GM19023 (cell line): ENCODE data around the gene NAT14.

Experiments used
- ATAC-seq: cut with Tn5 transposase; IDR thresholded peaks from one replicate; pipeline ENCODE4 v1.9.1; 2021; ENCODE audit warnings: mild to moderate bottlenecking, moderate library complexity; ENCODE audit not compliant: unreplicated experiment

The NAT14 gene

DNA sequence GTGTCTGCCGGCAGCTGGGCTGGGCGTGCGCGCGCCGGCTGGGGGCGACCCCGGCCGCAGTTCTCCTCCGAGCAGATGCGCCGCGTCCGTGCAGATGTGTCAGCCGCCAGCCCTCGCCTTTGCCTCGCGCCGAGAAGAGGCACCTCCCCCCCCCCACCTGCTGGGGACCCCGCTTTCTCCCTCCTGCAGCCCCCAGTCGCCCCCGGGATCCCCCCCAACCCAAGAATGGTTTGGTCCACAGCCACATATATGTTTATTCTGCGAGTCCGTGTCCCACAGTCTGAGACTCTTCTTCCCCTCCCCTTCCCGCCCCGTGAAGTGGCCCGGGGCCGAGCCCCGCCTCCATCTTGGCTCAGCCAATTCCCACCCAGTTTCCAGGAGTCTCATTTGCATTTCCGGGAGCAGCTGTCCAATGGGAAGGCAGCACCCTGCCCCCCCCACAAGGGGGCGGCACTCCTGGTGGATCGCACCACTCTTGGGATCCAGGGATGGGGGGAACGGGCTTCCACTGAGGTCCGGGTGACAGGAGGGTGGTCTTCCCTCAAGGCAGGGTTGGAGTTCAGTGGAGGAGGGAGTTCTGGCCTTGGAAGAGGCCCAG, 32.1 kb upstream of the NAT14 start:
- ATAC-seq: no peak

DNA sequence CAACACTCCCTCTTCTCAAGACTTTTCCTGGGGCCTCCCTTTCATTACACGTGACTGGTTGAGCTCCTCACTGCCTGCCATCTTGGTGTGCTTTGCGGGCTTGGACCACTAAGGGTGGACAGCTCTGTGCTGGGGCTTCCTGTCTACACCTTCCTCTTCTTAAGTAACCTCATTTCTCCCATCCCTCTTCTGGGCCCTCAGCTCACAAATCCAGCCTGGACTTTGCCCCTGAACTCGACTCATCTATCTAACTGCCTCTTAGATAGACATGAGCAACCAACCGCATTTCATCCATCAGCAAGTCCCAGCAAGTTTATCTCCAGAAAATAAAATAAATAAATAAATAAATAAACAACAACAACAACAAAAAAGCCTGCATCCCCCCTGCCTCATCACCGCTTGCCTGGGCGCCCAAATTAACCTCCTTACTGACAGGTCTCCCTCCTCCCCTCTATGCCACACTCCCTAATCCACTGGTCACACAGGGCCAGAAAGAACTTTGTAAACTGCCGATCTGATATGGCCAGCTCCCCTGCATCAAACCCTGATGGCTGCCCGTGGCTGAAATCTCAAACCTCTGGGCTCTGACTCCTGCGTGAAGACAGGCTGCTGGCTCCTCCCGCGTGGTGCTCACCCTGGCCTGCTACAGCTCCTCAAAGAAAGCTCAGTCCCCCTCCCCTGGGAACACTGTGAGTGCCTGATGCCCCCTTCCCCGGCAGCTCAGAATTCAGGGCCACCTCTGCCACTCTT, 31.3 kb upstream of the NAT14 start:
- ATAC-seq: no peak

DNA sequence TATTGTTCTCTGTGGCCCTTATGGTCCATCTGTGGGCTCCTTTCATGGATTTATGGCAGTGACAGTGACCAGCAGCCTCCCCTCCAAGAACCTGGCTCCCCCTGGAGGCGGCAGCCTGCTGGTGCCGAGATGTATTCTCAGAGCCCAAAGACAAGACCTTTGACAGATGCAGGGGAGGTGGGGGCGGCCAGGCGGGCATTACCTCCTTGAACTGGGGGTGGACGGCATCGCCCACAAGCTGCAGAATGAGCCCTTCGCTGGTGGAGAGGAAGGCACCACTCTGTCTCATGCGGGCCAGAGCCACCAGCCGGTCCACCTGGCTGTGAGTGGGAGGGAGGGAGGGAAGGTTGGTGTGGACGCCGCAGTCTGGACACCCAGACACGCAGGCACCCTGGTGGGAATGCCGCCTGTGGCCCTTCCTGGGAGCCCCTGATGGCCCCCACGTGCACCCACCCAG, 30.2 kb upstream of the NAT14 start:
- no peak for ATAC-seq

DNA sequence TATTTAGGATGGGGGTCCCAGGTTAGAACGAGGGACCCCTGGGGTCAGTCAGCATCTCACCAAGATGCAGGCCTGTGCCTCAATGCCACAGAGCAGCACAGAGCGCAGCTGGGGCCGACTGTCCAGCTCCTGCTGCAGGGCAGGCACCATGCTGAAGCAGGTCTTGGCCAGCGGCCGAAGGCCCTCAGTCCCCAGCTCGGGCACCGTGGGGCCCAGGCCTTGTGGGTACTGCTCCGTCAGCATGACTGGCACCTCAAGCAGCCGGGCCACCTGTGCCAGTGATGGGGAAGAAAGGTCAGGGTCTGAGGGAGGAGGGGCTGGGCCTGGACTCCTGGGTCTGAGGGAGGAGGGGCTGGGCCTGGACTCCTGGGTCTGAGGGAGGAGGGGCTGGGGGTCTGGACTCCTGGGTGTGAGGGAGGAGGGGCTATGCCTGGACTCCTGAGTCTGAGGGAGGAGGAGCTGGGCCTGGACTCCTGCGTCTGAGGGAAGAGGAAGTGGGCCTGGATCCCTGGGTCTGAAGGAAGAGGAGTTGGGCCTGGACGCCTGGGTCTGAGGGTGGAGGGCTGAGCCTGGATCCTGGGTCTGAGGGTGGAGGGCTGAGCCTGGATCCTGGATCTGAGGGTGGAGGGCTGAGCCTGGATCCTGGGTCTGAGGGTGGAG, 29.3 kb upstream of the NAT14 start:
- no peak for ATAC-seq

DNA sequence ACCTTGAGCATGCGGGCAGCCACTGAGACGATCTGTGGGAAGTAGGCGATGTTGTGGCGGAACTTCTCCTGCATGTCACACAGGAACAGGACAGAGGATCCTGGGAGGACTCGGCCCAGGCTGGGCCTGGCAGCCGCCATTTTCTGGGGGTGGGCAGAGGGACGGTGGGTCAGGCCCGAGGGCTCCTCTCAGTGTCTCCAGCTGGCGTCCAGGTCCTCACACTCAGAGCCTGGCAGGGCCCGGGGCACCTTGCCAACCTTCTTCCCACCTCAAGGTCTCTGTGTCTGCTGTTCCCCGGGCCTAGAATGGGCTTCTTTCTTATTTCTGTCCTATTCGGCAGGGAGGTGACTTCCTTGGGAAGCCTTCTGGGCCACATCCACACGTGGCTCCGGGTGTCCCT, 28.6 kb upstream of the NAT14 start:
- ATAC-seq: no peak

DNA sequence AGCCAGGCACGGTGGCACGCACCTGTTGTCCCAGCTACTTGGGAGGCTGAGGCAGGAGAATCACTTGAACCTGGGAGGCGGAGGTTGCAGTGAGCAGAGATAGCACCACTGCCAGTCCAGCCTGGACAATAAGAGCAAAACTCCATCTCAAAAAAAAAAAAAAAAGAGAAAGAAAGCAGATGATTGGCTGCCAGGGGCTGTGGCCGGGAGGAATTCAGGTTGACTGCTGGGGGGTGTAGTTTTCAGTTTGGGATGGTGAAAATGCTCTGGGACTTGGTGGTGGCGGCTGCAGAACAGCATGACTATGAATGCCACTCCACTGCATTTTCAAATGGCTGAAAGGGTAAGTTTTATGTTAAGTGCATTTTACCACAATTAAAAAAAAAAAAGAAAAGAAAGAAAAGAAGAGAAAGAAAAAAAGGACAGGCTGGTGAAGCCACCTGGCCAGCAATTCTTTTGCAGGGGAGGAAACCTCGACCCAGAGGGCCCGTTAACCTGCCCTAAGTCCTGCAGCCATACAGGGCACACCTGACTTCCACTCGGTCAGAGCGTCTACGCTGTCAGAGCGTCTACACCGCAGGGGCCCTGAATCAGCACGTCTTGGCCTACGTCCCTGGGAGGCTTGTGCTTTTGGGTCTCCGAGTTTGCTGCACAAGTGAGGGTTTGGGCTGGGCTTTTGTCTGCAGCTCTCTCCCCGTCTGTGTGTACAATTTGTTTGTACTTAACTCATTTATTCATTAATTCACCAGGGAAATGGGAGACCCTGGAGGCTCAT, 27.1 kb upstream of the NAT14 start:
- ATAC-seq: no peak

DNA sequence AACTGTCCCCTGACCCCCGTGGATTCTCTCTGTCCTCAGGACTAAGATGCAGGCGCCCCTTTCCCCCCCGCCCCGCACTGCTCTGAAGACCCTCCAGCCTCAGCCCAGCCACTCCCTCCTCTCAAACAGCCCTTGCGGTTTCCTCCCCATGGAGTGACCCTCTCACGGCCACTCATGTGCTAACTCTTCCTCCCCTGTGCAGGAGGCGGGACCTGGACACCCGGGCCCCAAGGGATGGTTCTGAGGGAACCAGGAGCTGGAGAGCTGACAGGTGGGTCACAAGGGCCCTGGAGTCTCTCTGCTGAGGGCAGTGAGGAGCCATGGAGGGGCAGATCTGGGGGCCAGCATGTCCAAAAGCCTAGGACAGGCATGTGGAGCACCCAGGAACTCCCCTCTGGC, 25.4 kb upstream of the NAT14 start:
- no peak for ATAC-seq

DNA sequence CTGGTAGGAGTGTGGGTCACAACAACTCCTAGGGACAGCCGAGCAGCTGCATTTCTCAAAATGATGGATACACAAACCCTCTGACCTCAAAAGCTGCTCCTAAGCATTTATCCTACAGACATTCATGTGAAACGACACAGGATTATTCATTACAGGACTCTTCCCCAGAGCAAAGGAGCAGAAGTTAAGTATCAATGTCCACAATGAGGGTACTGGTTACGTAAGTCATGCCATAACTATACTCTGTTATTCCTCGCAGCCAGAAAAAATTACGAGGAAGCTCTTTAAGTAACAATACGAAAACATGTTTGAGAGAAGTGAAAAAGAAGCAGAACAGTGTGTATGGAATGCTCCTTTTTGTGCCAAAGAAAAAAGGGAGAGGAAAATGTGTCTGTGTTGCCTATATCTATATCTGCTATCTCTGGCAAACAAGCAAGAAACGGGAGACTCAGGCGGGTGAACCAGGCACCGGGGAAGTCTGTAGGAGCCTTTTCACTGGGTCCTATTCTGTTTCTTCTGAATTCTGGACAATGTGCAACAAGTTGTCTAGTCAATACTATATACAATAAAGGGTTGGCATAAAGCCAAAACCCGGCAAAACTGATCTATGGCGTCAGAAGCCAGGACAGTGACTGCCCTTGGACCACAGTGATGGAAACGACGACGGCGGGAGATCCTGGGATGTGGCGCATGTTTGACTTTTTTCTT, 24.9 kb upstream of the NAT14 start:
- no peak for ATAC-seq

DNA sequence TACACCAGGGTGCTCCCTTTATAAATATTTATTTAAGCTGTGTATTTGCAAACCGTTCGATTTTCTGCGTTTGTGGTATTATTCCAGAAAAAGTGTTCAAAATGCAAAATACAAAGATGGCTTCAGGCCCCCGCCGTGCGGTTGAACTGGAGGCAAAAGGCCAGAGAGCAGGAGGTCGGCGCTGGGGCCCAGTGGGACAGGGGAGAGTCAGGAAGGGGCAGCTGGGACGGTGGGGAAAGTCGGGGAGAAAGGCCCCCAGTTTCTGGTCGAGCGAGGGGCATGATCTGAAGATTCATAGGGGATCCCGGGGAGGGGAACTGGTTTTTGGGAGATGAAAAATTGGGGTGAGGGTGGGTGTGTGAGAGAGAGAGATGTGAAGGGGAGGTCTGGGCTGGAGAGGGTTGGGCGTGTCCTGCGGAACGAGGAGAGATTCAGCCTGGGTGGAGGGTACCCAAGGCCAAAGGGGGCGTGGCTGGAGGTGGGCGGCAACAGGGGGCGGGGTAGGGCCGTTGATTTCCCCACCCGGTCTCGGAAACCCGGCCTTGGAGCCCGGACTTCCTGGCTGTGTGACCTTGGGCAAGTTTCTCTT, 24.2 kb upstream of the NAT14 start:
- ATAC-seq: no peak

DNA sequence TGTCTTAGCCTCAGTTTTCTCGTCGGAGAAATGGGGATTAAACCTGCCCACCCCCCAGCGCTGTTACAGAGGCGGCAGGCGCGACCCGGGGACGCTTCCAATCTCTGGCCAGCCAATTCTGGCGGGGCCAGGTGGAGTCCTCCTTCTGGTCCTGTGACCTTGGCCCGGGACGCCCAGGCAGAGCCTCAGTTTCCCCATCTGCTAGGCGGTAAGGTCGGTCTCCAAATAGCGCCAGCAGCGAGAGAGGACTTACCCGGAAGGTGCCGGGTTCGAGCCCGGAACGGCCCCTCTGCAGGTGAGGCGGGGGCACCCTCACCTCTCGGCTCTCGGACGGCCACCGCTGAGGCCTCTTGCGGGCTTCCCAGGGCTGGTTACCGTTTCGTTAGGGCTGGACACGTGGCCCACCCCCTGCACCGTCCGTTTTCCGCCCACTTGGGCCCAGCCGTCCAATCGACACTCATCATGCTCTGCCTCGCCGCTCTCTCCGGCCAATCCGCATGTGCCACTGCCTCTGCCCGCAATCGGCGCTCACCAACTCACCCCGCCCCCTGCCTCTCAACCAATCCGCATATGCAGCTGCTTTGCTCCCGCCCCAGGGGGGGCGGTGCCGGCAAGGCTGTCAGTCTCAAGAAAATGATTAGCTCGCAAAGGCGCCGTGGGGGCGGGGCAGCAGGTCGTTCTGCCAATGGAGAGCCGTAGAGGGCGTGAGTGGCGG, 23.6 kb upstream of the NAT14 start, which contains the start of gene ISOC2:
Gene ISOC2, minus strand, starts transcription at position 384 of the 715 bp plus-strand sequence. CDS start 5,156 bp downstream, outside the sequence.
- peak; percentile 93 for ATAC-seq

DNA sequence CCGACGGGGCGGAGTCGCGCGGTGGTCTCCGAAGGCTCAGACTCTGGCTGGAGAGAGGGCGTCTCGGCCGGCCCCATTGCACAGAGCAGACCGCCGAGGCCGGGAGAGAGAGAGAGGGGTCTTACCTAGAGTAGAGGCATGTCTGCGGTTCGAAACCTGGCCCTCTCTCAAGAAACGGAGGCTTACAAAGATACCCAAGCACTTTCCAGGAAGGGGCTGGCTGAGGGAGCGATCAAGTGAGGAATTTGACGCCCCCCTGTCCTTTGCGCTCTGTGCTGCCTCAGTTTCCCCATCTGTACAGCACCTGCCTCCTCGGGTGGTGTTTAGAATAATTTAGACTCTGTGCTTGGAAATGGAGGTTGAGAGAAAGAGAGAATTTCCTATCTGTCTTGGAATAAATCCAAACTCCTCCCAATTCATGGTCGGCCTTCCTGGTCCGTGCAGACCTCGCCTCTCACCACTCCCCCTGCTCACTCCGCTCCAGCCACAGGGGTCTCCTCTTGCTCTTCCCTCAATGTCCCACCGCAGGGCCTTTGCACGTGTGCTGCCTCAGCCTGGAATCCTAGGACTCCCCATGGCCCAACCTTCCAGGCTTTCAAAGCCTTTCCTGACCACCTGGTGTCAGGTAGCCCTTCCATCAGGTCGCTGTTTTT, 22.9 kb upstream of the NAT14 start:
- ATAC-seq: no peak

DNA sequence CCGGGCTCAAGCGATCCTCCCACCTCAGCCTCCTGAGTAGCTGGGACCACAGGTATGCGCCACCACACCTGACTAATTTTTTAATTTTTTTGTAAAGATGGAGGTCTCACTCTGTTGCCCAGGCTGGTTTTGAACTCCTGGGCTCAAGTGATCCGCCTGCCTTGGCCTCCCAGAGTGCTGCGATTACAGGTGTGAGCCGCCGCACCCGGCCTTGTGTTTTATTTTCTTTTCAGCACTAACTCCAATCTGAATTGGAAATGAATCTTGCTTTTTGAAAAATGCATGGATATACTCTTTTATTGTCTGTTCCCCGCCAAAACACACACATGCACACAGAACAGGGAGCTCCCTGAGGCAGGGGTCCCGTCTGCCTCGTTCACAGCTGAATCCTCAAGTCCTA, 22.3 kb upstream of the NAT14 start:
- ATAC-seq: no peak

DNA sequence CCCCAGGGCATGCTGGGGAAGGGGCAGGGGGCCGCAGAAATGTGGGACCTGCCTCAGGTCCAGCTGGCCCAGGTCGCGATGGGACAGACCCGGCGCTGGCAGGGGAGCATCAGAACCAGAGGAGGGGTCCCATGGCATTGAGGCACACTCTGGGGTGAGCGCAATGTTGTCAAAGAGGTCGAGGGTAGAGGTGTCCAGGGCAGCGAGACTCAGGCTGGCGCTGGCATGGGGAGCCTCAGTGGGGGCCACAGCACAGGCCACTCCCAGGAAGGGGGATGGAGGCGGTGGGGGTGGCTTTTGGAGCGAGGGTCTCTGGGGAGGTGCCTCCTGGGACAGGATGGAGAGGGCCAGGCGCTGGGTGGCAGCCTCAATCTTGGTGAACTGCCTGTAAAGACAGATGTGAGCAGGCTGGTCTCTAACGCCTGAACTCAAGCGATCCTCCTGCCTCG, 21.4 kb upstream of the NAT14 start:
- ATAC-seq: no peak

DNA sequence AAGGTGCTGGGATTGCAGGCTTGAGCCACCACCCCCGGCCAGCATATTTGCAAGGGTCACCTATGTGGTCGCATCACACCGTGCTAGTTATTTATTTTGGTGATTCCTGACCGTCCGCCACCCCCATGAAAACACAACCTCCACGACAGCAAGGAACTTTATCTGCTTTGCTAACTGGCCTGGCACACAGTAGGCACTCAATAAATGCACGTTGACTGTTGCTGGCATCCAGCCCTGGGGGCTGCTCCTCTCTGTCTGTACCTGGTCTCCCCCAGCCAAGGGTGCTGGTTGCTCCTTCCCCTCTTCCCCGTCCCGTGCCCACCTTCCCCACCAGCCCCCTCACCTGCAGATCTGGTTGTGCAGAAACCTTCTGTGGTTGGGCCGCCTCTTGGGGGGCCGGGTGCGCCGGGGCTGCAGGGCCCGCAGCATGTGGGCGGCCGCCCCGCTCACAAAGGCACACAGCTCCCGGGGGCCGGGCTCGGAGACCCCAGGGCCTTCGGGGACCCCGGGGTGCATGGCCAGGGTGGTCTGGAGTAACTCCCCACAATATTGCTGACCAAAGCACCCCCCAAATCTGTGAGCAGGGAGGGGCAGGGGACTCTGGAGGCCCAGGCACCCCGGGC, 20.8 kb upstream of the NAT14 start:
- ATAC-seq: no peak

DNA sequence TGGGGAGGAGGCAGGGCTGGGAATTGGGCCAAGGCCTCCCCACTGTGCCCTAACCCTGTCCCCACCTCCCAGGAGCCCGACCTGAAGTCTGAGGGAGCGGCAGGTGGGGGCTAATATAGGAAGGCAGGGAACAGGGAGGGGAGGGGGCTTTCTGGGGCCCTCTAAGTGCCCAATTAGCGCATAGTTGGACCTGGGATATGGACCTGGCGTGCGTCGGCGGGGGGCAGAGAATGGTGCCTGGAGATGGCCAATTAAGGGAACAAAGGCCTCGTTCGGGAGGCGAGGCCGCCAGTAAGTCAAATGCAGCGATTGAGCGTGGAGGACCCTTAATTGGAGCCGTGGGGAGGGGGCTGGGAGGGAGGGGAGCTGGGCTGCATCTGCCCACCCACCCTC, 20.3 kb upstream of the NAT14 start, which contains the start of gene C19orf85:
Gene C19orf85, minus strand, starts transcription at position 90 of the 393 bp plus-strand sequence. CDS start 197 bp downstream, outside the sequence.
- ATAC-seq: no peak

DNA sequence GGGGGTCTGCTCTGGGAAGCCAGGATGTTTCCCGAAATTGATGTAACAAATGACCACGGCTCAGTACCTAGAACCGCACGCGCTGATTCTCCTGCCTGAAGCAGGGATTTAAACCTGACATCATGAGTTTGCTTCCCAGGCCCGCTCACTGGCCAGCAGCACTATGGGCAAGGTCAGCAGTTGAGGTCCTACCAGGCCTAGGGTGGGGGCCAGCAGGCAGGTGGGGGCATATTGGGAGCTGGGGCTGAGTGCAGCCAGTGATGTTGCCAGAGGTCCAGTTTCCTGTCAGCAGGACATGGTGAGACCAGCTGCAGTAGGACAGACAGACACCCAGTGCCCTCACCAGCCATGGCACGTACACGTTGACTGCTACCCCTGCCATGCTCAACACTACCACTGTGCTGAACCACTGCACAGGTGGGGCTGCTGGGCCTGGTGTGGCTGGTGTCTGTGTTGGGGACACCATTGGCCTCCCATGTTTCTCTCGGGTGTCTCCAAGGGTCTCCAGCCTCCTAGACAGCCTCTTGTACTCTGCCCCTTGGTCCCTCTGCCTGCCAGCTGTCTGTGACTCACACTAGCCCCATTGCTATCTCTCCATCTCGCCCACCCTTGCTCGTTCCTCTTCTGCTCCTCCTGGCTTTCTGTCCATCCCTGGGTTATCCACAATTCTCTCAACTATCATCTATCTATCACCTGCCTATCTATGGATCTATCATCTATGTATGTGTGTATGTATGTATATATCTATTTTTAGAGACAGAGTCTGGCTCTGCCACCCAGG, 19.3 kb upstream of the NAT14 start:
- no peak for ATAC-seq

DNA sequence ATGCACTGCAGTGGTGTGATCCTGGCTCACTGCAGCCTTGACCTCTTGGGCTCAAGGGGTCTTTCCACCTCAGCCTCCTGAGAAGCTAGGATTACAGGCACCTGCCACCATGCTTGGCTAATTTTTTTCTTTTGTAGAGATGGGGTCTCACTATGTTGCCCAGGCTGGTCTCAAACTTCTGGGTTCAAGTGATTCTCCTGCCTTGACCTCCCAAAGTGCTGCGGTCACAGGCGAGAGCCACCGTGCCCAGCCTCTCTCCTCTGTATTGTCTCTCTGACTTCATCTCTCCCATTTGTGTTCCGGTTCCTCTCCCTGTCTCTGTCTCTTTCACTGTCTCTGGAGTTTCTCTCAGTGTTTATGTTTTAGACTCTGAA, 18.8 kb upstream of the NAT14 start:
- no peak for ATAC-seq
